22Rv1 (cell line): ENCODE results near the gene NTRK3.

Experiments
- H3K27ac ChIP-seq: fragments of 450-650 bp; 2 replicates; pipeline ENCODE4 v1.5.1; 2017
- ZFX ChIP-seq: fragments of 450-650 bp; IDR thresholded peaks from 2 replicates; pipeline ENCODE4 v1.6.1; 2017; ENCODE audit warnings: antibody characterized with exemption, borderline replicate concordance
- TF ChIP-seq, protein P1 (sequence below): fragments of 450-650 bp; IDR thresholded peaks from 2 replicates; pipeline ENCODE4 v1.5.1; 2017; ENCODE audit warnings: mild to moderate bottlenecking

Gene NTRK3

DNA sequence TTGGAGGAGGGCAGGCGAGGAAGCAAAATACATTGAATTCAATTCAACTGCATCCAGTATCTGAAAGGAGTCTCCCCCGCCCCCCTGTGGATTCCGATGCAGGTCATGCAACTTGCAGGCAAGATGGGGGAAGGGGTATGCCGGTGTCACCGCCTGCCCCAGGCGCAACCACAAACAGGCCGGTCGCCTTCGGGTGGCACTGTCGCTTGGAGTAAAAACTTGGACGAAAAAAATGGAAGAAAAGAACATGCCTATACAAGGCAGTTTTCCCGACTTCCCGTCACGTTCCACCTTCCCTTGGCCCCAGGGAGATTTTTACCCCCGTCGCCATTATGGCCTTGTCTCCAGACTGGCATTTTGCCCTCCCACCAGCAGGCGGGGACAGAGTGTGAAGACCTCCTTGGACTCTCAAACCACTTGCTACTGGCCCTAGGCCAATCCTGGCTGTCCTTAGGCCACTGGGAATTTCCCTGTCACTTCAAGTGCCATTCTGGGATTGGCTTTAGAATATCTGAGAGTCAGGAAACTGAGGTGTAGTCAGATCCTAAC is 1.6 kb upstream of the NTRK3 start:
- no peak overlapping the region for H3K27ac ChIP-seq
- no peak for TF ChIP-seq ZFX
- TF ChIP-seq, protein P1, sequence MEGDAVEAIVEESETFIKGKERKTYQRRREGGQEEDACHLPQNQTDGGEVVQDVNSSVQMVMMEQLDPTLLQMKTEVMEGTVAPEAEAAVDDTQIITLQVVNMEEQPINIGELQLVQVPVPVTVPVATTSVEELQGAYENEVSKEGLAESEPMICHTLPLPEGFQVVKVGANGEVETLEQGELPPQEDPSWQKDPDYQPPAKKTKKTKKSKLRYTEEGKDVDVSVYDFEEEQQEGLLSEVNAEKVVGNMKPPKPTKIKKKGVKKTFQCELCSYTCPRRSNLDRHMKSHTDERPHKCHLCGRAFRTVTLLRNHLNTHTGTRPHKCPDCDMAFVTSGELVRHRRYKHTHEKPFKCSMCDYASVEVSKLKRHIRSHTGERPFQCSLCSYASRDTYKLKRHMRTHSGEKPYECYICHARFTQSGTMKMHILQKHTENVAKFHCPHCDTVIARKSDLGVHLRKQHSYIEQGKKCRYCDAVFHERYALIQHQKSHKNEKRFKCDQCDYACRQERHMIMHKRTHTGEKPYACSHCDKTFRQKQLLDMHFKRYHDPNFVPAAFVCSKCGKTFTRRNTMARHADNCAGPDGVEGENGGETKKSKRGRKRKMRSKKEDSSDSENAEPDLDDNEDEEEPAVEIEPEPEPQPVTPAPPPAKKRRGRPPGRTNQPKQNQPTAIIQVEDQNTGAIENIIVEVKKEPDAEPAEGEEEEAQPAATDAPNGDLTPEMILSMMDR, result peak; percentile 38

DNA sequence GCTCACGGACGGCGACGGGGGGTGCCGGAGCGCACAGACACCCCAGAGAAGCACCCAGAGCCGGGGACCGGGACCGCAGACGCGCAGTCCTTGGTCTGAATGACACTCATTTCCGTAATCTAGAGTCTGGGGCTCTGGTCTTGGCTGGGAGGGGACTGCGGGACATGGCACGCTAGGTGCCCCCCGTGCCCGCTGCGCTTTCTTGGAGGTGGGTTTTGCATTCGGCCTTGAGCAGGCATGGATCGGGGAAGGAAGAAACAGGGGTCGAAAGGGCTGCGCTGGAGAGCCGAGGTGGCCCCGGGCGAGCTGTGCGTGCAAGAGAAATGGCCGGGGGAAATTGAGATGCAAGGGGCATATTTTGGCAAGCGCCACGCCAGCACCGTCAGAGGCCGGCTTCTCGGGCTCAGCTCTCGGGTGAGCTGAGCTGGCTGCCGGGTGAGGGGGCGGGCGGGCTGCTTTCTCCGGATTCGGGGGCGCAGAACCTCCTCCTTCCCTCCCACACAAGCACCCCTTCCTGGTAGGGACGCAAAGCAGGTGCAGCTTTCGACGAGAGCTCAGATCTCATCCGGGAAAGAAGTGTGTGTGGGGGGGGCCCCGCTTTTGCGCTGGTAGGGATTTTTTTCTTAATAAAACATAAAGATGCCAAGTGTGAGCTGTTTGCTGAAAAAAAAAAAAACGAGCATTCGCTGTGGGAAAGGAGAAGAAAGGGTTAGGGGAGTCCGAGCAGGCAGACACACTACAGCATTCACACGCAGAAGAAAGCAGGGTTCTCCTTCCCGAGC is 963 bp upstream of the NTRK3 start:
- TF ChIP-seq, protein P1, result no peak
- no peak for TF ChIP-seq ZFX
- H3K27ac ChIP-seq, result no peak overlapping the region

DNA sequence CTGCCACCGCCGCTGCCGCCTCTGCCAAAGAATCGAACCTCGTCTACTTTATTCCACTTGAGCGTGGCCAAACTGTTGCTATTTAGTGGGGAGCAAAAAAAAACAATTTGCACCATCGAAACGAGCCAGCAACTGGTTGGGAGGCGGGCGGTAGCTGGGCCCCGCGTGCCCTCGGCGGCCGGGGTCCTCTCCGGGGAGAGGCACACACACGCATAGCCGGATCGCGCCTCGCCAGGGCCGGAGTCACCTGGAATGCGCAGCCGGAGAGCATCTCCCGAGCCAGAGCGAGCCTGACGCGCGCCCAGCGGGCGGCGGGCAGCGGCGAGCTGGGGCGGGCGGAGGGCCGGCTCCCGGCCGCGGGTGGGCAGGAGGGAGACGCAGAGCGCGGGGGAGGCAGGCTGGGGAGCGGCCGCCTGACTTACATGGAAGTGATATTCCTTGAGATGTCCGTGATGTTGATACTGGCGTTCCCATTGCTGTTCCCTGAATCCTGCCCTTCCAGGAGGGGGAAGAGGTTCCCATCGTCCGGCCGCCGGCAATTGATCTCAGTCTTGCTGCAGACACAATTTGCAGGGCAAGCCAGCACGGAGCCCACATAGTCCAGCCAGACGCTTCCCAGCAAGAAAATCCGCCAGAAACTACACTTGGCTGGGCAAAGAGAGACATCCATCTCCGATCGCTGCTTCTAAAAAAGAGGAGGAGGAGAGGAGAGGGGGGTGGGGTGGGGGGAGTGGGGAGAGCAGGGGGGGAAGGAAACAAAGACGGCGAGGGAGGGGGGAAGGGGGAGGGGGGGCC is 858 bp downstream of the NTRK3 start:
- no peak for TF ChIP-seq ZFX
- TF ChIP-seq, protein P1, result no peak
- H3K27ac ChIP-seq, result no peak overlapping the region

DNA sequence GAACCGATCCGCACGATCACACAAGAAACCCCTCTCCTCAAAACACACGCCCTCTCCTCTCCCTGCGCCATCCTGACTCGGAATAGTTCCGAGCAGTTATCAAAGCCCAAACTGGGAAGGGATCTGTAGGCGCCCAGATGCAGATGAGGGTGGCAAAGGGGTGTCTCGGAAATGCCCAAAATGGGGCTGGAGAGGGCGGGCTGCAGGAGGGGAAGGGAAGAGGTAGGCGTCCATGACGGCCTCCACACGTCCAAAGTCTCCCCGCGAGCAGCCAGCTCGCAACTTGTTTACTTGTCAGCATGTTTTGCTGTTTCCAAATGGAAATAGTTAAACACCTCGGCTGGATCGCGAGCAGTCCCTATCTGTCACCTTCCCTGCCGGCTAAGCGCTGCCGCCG is 1.5 kb downstream of the NTRK3 start:
- TF ChIP-seq, protein P1, result no peak
- no peak for TF ChIP-seq ZFX
- H3K27ac ChIP-seq, result no peak overlapping the region

DNA sequence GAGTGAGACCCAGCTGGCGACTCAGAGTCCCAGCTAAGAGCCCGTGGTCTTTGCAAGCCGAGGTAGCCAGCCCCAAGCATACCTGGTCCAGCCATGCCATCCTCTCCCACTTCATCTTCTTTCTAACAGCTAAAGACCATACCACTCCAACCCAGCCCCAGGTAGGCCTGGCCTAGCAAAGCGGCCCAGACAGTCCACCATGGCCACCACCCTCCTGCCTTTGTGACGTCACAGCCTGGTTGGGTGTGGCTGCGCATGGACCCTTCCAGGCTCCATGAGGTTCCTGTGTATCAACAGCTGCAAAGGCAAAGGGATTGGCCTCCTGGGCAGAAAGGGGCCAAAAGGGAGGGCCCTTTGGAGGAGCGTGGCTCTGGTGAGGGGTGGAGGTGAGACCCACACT is 4.1 kb downstream of the NTRK3 start:
- no peak overlapping the region for H3K27ac ChIP-seq
- TF ChIP-seq, protein P1, result no peak
- no peak for TF ChIP-seq ZFX

DNA sequence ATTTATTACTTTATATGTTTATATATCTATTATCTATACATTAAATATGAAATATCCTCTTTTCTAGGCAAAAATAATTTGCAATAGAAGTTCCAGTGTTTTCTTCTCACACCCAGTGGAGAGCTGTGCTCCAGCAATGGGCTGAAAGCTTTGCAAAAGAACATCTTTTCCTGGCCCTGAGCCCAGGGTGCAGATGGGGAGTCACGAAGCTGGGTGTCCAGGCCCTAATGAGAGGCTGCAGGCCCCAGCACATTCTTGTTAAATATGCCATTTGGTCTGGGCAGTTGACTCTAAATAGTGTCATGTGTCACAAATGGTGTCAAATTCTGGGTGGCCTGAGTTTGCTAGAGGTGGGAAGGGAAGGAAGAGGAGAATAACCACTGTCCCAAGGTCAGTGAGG is 5.7 kb downstream of the NTRK3 start:
- no peak overlapping the region for H3K27ac ChIP-seq
- TF ChIP-seq ZFX, result no peak
- TF ChIP-seq, protein P1, result no peak

DNA sequence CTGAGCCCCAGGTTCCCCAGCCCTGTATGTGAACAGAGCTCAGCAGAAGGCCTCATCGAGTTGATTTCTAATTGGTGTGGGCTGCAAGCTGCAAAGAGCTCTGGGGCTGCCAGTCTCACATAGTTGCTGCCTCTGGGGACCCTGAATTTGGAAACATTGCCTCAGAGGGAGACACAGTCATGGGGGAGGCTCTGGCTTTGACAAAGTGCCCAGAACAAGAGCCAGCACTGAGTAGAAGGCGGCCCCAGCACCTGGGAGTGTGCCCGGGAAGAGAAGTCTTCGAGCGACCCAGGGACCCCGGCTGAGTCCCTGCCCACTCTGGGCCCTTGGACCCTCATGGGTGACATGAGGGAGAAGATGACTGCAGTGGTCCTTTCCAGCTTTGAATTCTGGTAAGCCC is 7.3 kb downstream of the NTRK3 start:
- TF ChIP-seq, protein P1, result no peak
- no peak for TF ChIP-seq ZFX
- no peak overlapping the region for H3K27ac ChIP-seq
